GM12892 (cell line): ENCODE measurements around the gene NIPBL.

ENCODE experiments used
- POLR2A ChIP-seq: IDR thresholded peaks from 2 replicates; pipeline ENCODE4 v1.6.1; 2011; ENCODE audit warnings: low read depth, low read length, control low read depth
- POLR2AphosphoS5 ChIP-seq: IDR thresholded peaks from 2 replicates; pipeline ENCODE4 v1.6.1; 2011; ENCODE audit warnings: low read depth, low read length, control low read depth

DNA sequence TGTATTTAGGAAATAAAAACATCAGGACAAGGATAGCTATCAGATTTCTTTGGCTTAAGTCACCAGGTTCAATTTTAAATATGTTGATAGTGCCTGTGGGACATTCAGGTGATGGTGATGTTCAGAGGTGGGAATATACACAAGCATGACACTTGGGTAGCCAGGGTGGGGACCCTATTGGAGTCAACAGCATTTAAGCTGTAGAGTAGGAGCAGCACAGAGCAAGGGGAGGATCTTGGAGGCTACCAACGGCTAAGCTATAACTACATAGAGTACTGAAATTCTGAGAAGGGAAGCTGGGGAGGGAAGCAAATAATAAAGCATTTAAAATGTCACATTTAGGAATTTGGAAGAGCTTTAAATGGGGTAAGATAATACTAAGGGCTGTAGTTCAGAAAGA is 194.9 kb downstream of the NIPBL start:
- no peak for TF ChIP-seq POLR2A
- TF ChIP-seq POLR2AphosphoS5, result no peak
